Epithelial cell of proximal tubule (primary cell): Measurements from ENCODE around the gene PTPRG. TPM values are rescaled to one million over a fixed set of nuclear protein-coding genes. Genes with fewer than 3 reads are reported as not detected.

Experiments
- DNase-seq: peaks from one replicate; pipeline ENCODE4 v3.0.0-alpha.2; 2011; ENCODE audit warnings: low read depth
- H3K4me3 ChIP-seq: 2 replicates; pipeline ENCODE4 v1.5.1; 2011; ENCODE audit warnings: low read depth, mild to moderate bottlenecking, low read length
- CTCF ChIP-seq: conservative IDR thresholded peaks from 2 replicates; pipeline ENCODE4 v1.5.1; 2012; ENCODE audit warnings: low read depth, mild to moderate bottlenecking, low read length
- total RNA-seq: library from RNA; depleted of rRNA; stranded (reverse); fragments of >200 nt; gene quantifications from 2 replicates; pipeline ENCODE4 v1.2.3, GENCODE V29; 2015

The PTPRG gene
- total RNA-seq, 1 donor from 2014 or later = 13.5 TPM

GRCh38 chr3:62098646-62099365 lies 537.4 kb downstream of the PTPRG start:
- H3K4me3 ChIP-seq = no peak overlapping the region
- no peak for DNase-seq
- TF ChIP-seq CTCF = no peak

GRCh38 chr3:62100282-62100989 lies 539.1 kb downstream of the PTPRG start:
- no peak overlapping the region for H3K4me3 ChIP-seq
- TF ChIP-seq CTCF = no peak
- DNase-seq = no peak

GRCh38 chr3:62101488-62101887 lies 540.1 kb downstream of the PTPRG start:
- DNase-seq = no peak
- TF ChIP-seq CTCF = no peak

GRCh38 chr3:62103531-62103930 lies 542.2 kb downstream of the PTPRG start:
- H3K4me3 ChIP-seq = no peak overlapping the region
- no peak for TF ChIP-seq CTCF
- no peak for DNase-seq

More at GRCh38 chr3:62101488-62101887, 540.1 kb downstream of the PTPRG start:
- no peak overlapping the region for H3K4me3 ChIP-seq

- DNase-seq = peak; percentile 49
- H3K4me3 ChIP-seq = no peak overlapping the region
- peak; percentile 26 for TF ChIP-seq CTCF
These were observed 548.2 kb downstream of the PTPRG start for GRCh38 chr3:62109534-62109933.

GRCh38 chr3:62110443-62111225 lies 549.3 kb downstream of the PTPRG start:
- no peak for TF ChIP-seq CTCF
- no peak overlapping the region for H3K4me3 ChIP-seq
- DNase-seq = no peak
